AG09319 (cell line): ENCODE data around the gene POR.

ENCODE experiments used
- DNase-seq: peaks from one replicate; pipeline ENCODE4 v3.0.0-alpha.2; 2010; ENCODE audit warnings: low read depth; ENCODE audit errors: extremely low read depth
- TF ChIP-seq, protein P1 (sequence below): IDR thresholded peaks from 2 replicates; pipeline ENCODE4 v1.5.1; 2011; ENCODE audit warnings: low read depth, mild to moderate bottlenecking, inconsistent platforms, low read length, moderate library complexity

POR gene

DNA sequence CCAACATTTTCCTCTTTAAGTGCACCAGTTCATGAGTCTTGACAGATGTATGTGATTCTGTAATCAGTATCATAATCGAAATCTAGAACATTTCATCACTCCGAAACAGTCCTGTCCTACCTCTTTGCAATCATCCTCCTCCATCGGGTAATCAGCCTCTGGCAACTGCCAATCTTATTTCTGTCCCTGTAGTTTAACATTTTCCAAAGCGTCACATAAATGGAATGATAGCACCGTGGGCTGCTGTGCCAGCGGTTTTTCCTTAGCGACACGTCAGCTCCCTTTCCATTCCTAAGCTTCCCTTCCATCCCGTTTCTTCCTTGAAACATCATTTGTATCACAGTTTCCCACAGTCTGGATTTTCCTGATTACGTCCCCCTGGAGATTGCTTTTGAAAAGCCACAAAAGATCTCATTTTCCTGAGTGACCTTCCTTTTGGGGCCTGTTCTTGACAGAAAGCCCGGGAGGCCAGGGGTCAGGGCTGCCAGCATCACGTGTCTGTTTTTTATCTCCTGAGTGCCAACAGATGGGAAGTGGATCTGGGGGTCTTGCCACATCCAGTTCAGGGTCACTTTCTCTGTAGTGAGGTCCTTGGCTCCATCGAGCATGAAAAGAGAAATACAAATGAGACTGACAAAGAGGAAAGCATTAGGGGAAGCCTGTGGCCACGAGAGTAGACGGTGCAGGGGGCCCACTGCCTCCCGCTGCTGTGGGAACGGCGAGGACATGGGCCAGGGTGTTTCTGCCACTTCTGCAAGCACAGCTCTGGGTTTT lies 47.8 kb downstream of the POR start:
- TF ChIP-seq, protein P1, sequence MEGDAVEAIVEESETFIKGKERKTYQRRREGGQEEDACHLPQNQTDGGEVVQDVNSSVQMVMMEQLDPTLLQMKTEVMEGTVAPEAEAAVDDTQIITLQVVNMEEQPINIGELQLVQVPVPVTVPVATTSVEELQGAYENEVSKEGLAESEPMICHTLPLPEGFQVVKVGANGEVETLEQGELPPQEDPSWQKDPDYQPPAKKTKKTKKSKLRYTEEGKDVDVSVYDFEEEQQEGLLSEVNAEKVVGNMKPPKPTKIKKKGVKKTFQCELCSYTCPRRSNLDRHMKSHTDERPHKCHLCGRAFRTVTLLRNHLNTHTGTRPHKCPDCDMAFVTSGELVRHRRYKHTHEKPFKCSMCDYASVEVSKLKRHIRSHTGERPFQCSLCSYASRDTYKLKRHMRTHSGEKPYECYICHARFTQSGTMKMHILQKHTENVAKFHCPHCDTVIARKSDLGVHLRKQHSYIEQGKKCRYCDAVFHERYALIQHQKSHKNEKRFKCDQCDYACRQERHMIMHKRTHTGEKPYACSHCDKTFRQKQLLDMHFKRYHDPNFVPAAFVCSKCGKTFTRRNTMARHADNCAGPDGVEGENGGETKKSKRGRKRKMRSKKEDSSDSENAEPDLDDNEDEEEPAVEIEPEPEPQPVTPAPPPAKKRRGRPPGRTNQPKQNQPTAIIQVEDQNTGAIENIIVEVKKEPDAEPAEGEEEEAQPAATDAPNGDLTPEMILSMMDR, result no peak
- DNase-seq, result peak; percentile 77

GRCh38 chr7:75963381-75963995 lies 48.5 kb downstream of the POR start:
- no peak for DNase-seq
- TF ChIP-seq, protein P1, result no peak

GRCh38 chr7:75965617-75966016 lies 50.7 kb downstream of the POR start:
- TF ChIP-seq, protein P1, result no peak
- DNase-seq, result no peak

- TF ChIP-seq, protein P1, result no peak
- peak; percentile 77 for DNase-seq
Observed at GRCh38 chr7:75966190-75966961, 51.4 kb downstream of the POR start.

DNA sequence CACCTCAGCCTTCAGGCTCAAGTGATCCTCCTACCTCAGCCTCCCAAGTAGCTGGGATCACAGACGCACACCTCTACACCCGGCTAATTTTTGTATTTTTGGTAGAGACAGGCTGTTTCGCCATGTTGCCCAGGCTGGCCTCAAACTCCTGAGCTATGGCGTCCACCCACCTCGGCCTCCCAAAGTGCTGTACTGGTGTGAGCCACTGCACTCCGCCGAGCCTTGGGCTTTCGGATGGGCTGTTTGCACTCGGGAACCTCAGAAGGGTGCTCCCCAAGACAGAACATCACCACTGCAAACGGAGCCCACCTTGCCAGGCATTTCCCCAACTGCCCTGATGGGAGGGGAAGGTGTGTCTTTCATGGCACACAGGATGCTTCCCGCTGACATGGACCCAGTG lies 52.1 kb downstream of the POR start:
- TF ChIP-seq, protein P1, result no peak
- no peak for DNase-seq

DNA sequence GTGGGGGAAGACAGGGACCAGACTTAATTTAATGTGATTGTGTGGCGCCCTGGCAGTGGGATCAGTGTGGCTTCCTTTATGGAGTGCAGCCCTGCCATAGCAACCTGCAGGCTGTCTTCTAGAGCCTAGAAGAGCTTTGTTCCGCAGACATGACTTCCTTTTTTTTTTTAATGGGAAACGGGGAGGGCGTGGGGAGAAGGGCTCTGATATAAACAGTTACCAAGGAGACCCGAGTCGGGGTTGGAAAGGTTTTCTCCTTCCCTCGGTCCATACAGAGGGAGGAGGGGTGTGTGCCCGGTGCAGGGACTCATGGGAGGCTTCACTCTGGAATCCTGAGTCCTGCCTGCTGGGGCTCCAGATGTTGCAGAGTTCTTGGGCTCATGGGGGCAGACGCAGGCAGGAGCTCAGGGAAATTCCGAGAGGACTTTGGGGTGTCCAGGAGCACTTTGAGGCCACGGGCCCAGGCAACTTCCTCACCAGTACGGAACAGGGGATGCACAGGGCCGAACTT lies 52.6 kb downstream of the POR start:
- DNase-seq, result no peak
- TF ChIP-seq, protein P1, result no peak
